Measurements from ENCODE around the gene SPATA13.

SPATA13 gene

DNA sequence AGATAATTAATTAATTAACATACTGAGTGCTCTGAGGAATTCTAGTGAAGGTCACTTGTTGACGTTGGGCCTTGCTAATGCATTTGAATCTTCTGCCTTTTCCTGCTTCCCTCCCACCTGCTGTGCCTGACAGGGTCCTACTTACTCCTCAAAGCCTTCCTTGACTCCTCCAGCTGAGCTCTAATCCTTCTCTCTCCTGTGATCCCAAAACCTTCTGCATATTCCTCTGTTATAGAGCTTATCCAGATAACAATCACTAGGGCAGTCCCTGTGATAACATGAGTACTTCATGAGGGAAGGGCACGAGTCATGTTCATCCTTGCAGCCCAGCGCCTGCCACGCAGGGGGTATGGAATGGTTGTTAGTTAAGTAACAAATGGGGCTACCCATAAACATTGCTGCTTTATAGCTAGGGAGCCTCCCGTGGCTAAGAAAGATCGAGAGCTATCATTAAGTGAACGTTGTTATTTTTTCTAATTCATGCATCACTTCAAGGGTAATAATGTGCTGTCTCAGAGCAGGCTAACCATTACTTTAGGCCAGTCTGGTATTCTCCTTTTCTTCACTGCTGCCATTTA lies 19.1 kb upstream of the SPATA13 start:
- no peak overlapping the region for H3K4me2 ChIP-seq (ENCODE audit: insufficient read depth, low read length)
- H3K27me3 ChIP-seq (ENCODE audit: insufficient read depth, low read length, poor library complexity), result peaks cover 3% of the 10 kb centered on the region
- no peaks in the 10 kb centered on the region for H3K4me1 ChIP-seq (ENCODE audit: insufficient read depth, low read length)
- H3K27ac ChIP-seq (ENCODE audit: low read length), result no peak overlapping the region
- H3K79me2 ChIP-seq (ENCODE audit: insufficient read depth, low read length), result no peaks in the 10 kb centered on the region
- H3K9me3 ChIP-seq (ENCODE audit: insufficient read depth, low read length, severe bottlenecking), result no peaks in the 10 kb centered on the region
- no peaks in the 10 kb centered on the region for H3K36me3 ChIP-seq (ENCODE audit: insufficient read depth, low read length)
- DNase-seq (no peak), ATAC-seq (ENCODE audit: insufficient read depth, low read depth) (no peak)
- H4K20me1 ChIP-seq (ENCODE audit: insufficient read depth, low read length), result no peaks in the 10 kb centered on the region
- no peak overlapping the region for H3K9ac ChIP-seq (ENCODE audit: low read depth, low read length)
- no peak overlapping the region for H3K4me3 ChIP-seq (ENCODE audit: low read depth in 1 of 2, low read length in 2 of 2)
- TF ChIP-seq, protein P1, sequence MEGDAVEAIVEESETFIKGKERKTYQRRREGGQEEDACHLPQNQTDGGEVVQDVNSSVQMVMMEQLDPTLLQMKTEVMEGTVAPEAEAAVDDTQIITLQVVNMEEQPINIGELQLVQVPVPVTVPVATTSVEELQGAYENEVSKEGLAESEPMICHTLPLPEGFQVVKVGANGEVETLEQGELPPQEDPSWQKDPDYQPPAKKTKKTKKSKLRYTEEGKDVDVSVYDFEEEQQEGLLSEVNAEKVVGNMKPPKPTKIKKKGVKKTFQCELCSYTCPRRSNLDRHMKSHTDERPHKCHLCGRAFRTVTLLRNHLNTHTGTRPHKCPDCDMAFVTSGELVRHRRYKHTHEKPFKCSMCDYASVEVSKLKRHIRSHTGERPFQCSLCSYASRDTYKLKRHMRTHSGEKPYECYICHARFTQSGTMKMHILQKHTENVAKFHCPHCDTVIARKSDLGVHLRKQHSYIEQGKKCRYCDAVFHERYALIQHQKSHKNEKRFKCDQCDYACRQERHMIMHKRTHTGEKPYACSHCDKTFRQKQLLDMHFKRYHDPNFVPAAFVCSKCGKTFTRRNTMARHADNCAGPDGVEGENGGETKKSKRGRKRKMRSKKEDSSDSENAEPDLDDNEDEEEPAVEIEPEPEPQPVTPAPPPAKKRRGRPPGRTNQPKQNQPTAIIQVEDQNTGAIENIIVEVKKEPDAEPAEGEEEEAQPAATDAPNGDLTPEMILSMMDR (IDR thresholded peaks at IDR 0.05; ENCODE audit: borderline replicate concordance, extremely low read depth, low read length, poor library complexity, severe bottlenecking), result no peak
- TF ChIP-seq EZH2 (IDR thresholded peaks at IDR 0.05; ENCODE audit: borderline replicate concordance, low read depth, low read length, severe bottlenecking), result no peak
- H2AFZ ChIP-seq (ENCODE audit: low read depth, low read length), result no peak overlapping the region

DNA sequence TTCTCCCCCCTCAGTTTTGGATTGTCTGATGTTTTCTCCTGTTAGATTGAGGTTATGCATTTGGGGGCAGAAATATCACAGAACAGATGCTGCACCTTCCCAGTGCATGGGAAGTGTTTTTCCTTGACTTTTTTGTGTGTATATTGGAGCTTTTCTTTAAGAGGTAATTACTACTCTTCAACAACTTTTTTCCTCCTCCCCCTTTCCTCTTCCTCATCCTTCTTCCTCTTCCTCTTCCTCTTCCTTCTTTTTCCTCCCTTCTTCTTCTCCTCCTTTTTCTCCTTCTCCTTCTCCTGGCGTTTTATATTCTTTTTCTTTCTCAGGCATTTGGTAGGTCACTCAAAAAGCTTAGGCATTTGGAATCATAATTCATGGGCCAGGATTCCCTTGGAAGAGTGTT lies 18.1 kb upstream of the SPATA13 start:
- TF ChIP-seq EZH2 (IDR thresholded peaks at IDR 0.05; ENCODE audit: borderline replicate concordance, low read depth, low read length, severe bottlenecking), result no peak
- TF ChIP-seq, protein P1 (IDR thresholded peaks at IDR 0.05; ENCODE audit: borderline replicate concordance, extremely low read depth, low read length, poor library complexity, severe bottlenecking), result no peak
- Histone ChIP-seq H3K4me2 (ENCODE audit: insufficient read depth, low read length) (no peak overlapping the region), H3K27me3 (ENCODE audit: insufficient read depth, low read length, poor library complexity) (peaks cover 3% of the 10 kb centered on the region), H3K79me2 (ENCODE audit: insufficient read depth, low read length) (no peaks in the 10 kb centered on the region), H2AFZ (ENCODE audit: low read depth, low read length) (no peak overlapping the region), H4K20me1 (ENCODE audit: insufficient read depth, low read length) (no peaks in the 10 kb centered on the region), H3K27ac (ENCODE audit: low read length) (no peak overlapping the region), H3K4me3 (ENCODE audit: low read depth in 1 of 2, low read length in 2 of 2) (no peak overlapping the region), H3K36me3 (ENCODE audit: insufficient read depth, low read length) (no peaks in the 10 kb centered on the region), H3K9ac (ENCODE audit: low read depth, low read length) (no peak overlapping the region), H3K4me1 (ENCODE audit: insufficient read depth, low read length) (no peaks in the 10 kb centered on the region), H3K9me3 (ENCODE audit: insufficient read depth, low read length, severe bottlenecking) (no peaks in the 10 kb centered on the region)
- DNase-seq (no peak), ATAC-seq (ENCODE audit: insufficient read depth, low read depth) (no peak)

DNA sequence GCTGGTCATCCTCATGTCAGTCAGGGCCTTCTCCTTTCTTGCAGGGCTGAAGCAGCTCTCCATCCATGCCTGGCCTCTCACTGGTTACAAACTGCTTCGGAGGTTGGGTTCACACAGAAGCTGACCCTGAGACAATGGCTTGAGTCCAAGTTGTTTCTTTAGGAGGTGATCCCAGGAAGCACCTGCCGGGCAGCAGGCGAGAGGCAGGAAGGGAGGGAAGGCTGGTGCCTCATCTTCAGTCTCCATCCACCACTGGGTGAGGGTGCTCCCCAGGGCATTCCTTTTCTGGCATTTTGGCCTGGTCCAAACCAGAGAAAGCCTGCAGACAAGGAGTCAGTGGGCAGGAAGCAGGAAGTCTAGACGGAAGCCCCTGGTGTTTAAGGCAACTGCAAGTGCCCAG lies 17.6 kb upstream of the SPATA13 start:
- no peak overlapping the region for H3K27ac ChIP-seq (ENCODE audit: low read length)
- no peaks in the 10 kb centered on the region for H3K4me1 ChIP-seq (ENCODE audit: insufficient read depth, low read length)
- no peaks in the 10 kb centered on the region for H3K36me3 ChIP-seq (ENCODE audit: insufficient read depth, low read length)

More for the DNA sequence above, 17.6 kb upstream of the SPATA13 start:
- Histone ChIP-seq H3K4me3 (ENCODE audit: low read depth in 1 of 2, low read length in 2 of 2) (no peak overlapping the region), H3K9me3 (ENCODE audit: insufficient read depth, low read length, severe bottlenecking) (no peaks in the 10 kb centered on the region), H3K79me2 (ENCODE audit: insufficient read depth, low read length) (no peaks in the 10 kb centered on the region), H4K20me1 (ENCODE audit: insufficient read depth, low read length) (no peaks in the 10 kb centered on the region), H2AFZ (ENCODE audit: low read depth, low read length) (no peak overlapping the region), H3K9ac (ENCODE audit: low read depth, low read length) (no peak overlapping the region), H3K27me3 (ENCODE audit: insufficient read depth, low read length, poor library complexity) (peaks cover 3% of the 10 kb centered on the region), H3K4me2 (ENCODE audit: insufficient read depth, low read length) (no peak overlapping the region)
- DNase-seq (no peak), ATAC-seq (ENCODE audit: insufficient read depth, low read depth) (no peak)
- TF ChIP-seq, protein P1 (IDR thresholded peaks at IDR 0.05; ENCODE audit: borderline replicate concordance, extremely low read depth, low read length, poor library complexity, severe bottlenecking), result no peak
- no peak for TF ChIP-seq EZH2 (IDR thresholded peaks at IDR 0.05; ENCODE audit: borderline replicate concordance, low read depth, low read length, severe bottlenecking)

Data from DND-41 (cell line).